Stimulated activated CD4-positive, alpha-beta T cell treated with anti-CD3 and anti-CD28 coated beads, Interleukin-1b, Interleukin-23, amount 100 ng/mL, for 24 hours (primary cell): ENCODE results near the gene L3MBTL3.

Source experiments
- DNase-seq, 4 experiments: peaks; one replicate each; pipeline ENCODE4 v3.0.0-alpha.2; 2020; ENCODE audit warnings: low read depth in 4 of 4, low spot score in 1 of 4

Gene L3MBTL3

GRCh38 chr6:130026859-130027258 lies 8.5 kb downstream of the L3MBTL3 start:
- no peak for DNase-seq

- no peak for DNase-seq
These were observed 9.6 kb downstream of the L3MBTL3 start for GRCh38 chr6:130027948-130028347.

- no peak for DNase-seq
These were observed 10.8 kb downstream of the L3MBTL3 start for GRCh38 chr6:130029163-130029562.

- no peak for DNase-seq
These were observed 14.5 kb downstream of the L3MBTL3 start for GRCh38 chr6:130032758-130033340.

- no peak for DNase-seq
These were observed 15.6 kb downstream of the L3MBTL3 start for GRCh38 chr6:130033949-130034348.

GRCh38 chr6:130034378-130035146 lies 16.2 kb downstream of the L3MBTL3 start:
- no peak for DNase-seq

GRCh38 chr6:130035211-130035610 lies 16.8 kb downstream of the L3MBTL3 start:
- no peak for DNase-seq

- DNase-seq: no peak
These were observed 18.9 kb downstream of the L3MBTL3 start for GRCh38 chr6:130037207-130037811.

- DNase-seq: no peak
These were observed 23.2 kb downstream of the L3MBTL3 start for GRCh38 chr6:130041594-130041993.

- no peak for DNase-seq
These were observed 25.0 kb downstream of the L3MBTL3 start for GRCh38 chr6:130043344-130043743.

GRCh38 chr6:130045622-130046021 lies 27.2 kb downstream of the L3MBTL3 start:
- no peak for DNase-seq

- no peak for DNase-seq
These were observed 28.3 kb downstream of the L3MBTL3 start for GRCh38 chr6:130046671-130047070.

- DNase-seq: no peak
These were observed 29.0 kb downstream of the L3MBTL3 start for GRCh38 chr6:130047088-130047995.

- DNase-seq: no peak
These were observed 31.8 kb downstream of the L3MBTL3 start for GRCh38 chr6:130050230-130050629.

- DNase-seq: no peak
These were observed 36.3 kb downstream of the L3MBTL3 start for GRCh38 chr6:130054725-130055124.

GRCh38 chr6:130055271-130055670 lies 36.9 kb downstream of the L3MBTL3 start:
- DNase-seq: no peak

GRCh38 chr6:130057495-130057894 lies 39.1 kb downstream of the L3MBTL3 start:
- DNase-seq: no peak

- no peak for DNase-seq
These were observed 45.4 kb downstream of the L3MBTL3 start for GRCh38 chr6:130063806-130064205.

- DNase-seq: no peak
These were observed 47.3 kb downstream of the L3MBTL3 start for GRCh38 chr6:130065609-130066156.

- DNase-seq: no peak
These were observed 51.1 kb downstream of the L3MBTL3 start for GRCh38 chr6:130069485-130069884.

GRCh38 chr6:130070326-130070725 lies 51.9 kb downstream of the L3MBTL3 start:
- no peak for DNase-seq
